ENCODE data around the gene CASP14. TPM values are rescaled to one million over a fixed set of nuclear protein-coding genes. Genes with fewer than 3 reads are reported as not detected.

The CASP14 gene
- total and polyA plus RNA-seq, 2 of the 13 experiments (the other 11 are each of a cell fraction or from before 2014, with no cell fraction given) = not detected

GRCh38 chr19:15072930-15073647, 23.8 kb downstream of the CASP14 start (continued):
- TF ChIP-seq ZUFSP (CRISPR knock-in tag; IDR thresholded peaks at IDR 0.05; ENCODE audit: borderline replicate concordance) (no peak), PATZ1 (CRISPR knock-in tag; IDR thresholded peaks at IDR 0.05) (no peak), ZNF318 (CRISPR knock-in tag; IDR thresholded peaks at IDR 0.05) (no peak), ZFAT (CRISPR knock-in tag; conservative IDR thresholded peaks at IDR 0.05) (no peak), GFI1 (CRISPR knock-in tag; IDR thresholded peaks at IDR 0.05; ENCODE audit: borderline replicate concordance) (no peak), KDM1A (CRISPR knock-in tag; IDR thresholded peaks at IDR 0.05) (no peak), PITX1 (CRISPR knock-in tag; IDR thresholded peaks at IDR 0.05) (0 out of 2 replicates have a peak, but pooled peaks have one; percentile 45), ATF6 (CRISPR knock-in tag; conservative IDR thresholded peaks at IDR 0.05) (no peak), PAF1 (CRISPR knock-in tag; IDR thresholded peaks at IDR 0.05) (no peak), TBL1XR1 (IDR thresholded peaks at IDR 0.05; ENCODE audit: borderline replicate concordance, low read length, partially characterized antibody) (no peak), ZNF670 (CRISPR knock-in tag; IDR thresholded peaks at IDR 0.05; ENCODE audit: borderline replicate concordance) (no peak), ARID3A (IDR thresholded peaks at IDR 0.05; ENCODE audit: low read depth, low read length) (no peak), SSRP1 (CRISPR knock-in tag; IDR thresholded peaks at IDR 0.05) (no peak)
